H1 (cell line): Measurements from ENCODE around the gene UBE2F. TPM values are rescaled to one million over a fixed set of nuclear protein-coding genes. Genes with fewer than 3 reads are reported as not detected.

Source experiments
- CTCF ChIA-PET: fragments of 300-600 bp; sonication (Branson Sonifier 250); formaldehyde crosslinking; loops from one replicate; lab custom pipeline; 2021; ENCODE audit not compliant: partially characterized antibody; lab: Charles Lee
- POLR2A ChIA-PET: fragments of 300-600 bp; sonication (Branson Sonifier 250); formaldehyde crosslinking; loops from one replicate; lab custom pipeline; 2021; ENCODE audit warnings: inconsistent platforms; ENCODE audit not compliant: partially characterized antibody; lab: Charles Lee
- DNase-seq, 2 experiments: peaks; one replicate each; pipeline versions ENCODE4 v3.0.0 to v3.0.0-alpha.2; 2010 to 2022; ENCODE audit warnings: low spot score in 2 of 2, low read depth in 1 of 2, mixed read lengths in 1 of 2
- FAIRE-seq: peaks from 2 replicates; lab custom pipeline; 2011; peaks lifted over from hg19 to GRCh38; lab: Jason Lieb, UNC
- H2AFZ ChIP-seq: 2 replicates; pipeline ENCODE4 v1.8.1; 2012; ENCODE audit warnings: low read length, inconsistent platforms
- H2AK5ac ChIP-seq: 2 replicates; pipeline ENCODE4 v1.6.1; 2013; ENCODE audit warnings: low read depth, low read length
- H2BK120ac ChIP-seq: replicated peaks from 2 replicates; pipeline ENCODE3; 2013; ENCODE audit warnings: low read depth, low read length, inconsistent platforms
- H2BK12ac ChIP-seq: 2 replicates; pipeline ENCODE4 v1.6.1; 2013; ENCODE audit warnings: low read depth, low read length
- H2BK15ac ChIP-seq: 2 replicates; pipeline ENCODE4 v1.6.1; 2013; ENCODE audit warnings: low read length
- H2BK20ac ChIP-seq: 2 replicates; pipeline ENCODE4 v1.6.1; 2013; ENCODE audit warnings: low read length
- H2BK5ac ChIP-seq: 2 replicates; pipeline ENCODE4 v1.6.1; 2013; ENCODE audit warnings: low read depth, low read length
- H3K14ac ChIP-seq: 2 replicates; pipeline ENCODE4 v1.6.1; 2013; ENCODE audit warnings: inconsistent platforms; ENCODE audit not compliant: insufficient read length
- H3K18ac ChIP-seq: 2 replicates; pipeline ENCODE4 v1.6.1; 2013; ENCODE audit warnings: low read length; ENCODE audit errors: extremely low read depth
- H3K23ac ChIP-seq: 2 replicates; pipeline ENCODE4 v1.6.1; 2013; ENCODE audit warnings: inconsistent platforms; ENCODE audit not compliant: insufficient read length
- H3K23me2 ChIP-seq: 2 replicates; pipeline ENCODE4 v1.6.1; 2013; ENCODE audit warnings: low read depth, low read length
- H3K27ac ChIP-seq: 2 replicates; pipeline ENCODE4 v1.6.1; 2011; ENCODE audit warnings: low read depth, low read length, inconsistent platforms
- H3K27me3 ChIP-seq, 4 experiments: replicated peaks in 1 of 4; 1 replicate in 1 of 4; 2 replicates in 3 of 4; pipeline versions ENCODE4 v1.6.1 to v1.8.1; 2011 to 2013; ENCODE audit warnings: low read length in 3 of 4, mild to moderate bottlenecking in 3 of 4, inconsistent platforms in 2 of 4, mixed read lengths in 2 of 4, moderate library complexity in 1 of 4; ENCODE audit not compliant: control insufficient read depth in 3 of 4, insufficient read depth in 3 of 4; ENCODE audit errors: extremely low read depth in 1 of 4
- H3K36me3 ChIP-seq, 4 experiments: 2 replicates each; pipeline versions ENCODE4 v1.6.1 to v1.8.1; 2011 to 2013; ENCODE audit warnings: mild to moderate bottlenecking in 4 of 4, low read length in 3 of 4, moderate library complexity in 2 of 4, control low read depth in 1 of 4, inconsistent platforms in 1 of 4; ENCODE audit not compliant: insufficient read depth in 4 of 4, control insufficient read depth in 2 of 4
- H3K4ac ChIP-seq: replicated peaks from 2 replicates; pipeline ENCODE3; 2013; ENCODE audit warnings: low read length, low read depth, mixed read lengths, inconsistent platforms; ENCODE audit not compliant: insufficient read length
- H3K4me1 ChIP-seq, 4 experiments: replicated peaks in 1 of 4; 1 replicate in 1 of 4; 2 replicates in 3 of 4; pipeline versions ENCODE4 v1.6.1 to v1.8.1; 2011 to 2013; ENCODE audit warnings: low read length in 3 of 4, inconsistent platforms in 2 of 4, mixed read lengths in 1 of 4; ENCODE audit not compliant: insufficient read depth in 4 of 4, control insufficient read depth in 3 of 4
- H3K4me2 ChIP-seq, 2 experiments: 2 replicates each; pipeline versions ENCODE4 v1.6.1 to v1.8.1; 2011 to 2013; ENCODE audit warnings: low read depth in 2 of 2, low read length in 2 of 2, control low read depth in 1 of 2, inconsistent platforms in 1 of 2, mild to moderate bottlenecking in 1 of 2; ENCODE audit not compliant: insufficient read depth in 1 of 2
- H3K4me3 ChIP-seq, 4 experiments: fragments of 200-600, 300-600 bp in 1 of 4; sonication (generic), shearing (Covaris generic), sonication (Bioruptor Twin) in 1 of 4; 2 replicates each; pipeline versions ENCODE4 v1.5.1 to v1.8.1; 2011 to 2016; ENCODE audit warnings: low read length in 4 of 4, low read depth in 3 of 4, control low read depth in 2 of 4, inconsistent platforms in 2 of 4, mild to moderate bottlenecking in 2 of 4, mixed read lengths in 1 of 4, moderate library complexity in 1 of 4; ENCODE audit not compliant: insufficient read depth in 2 of 4; ENCODE audit errors: extremely low read depth in 1 of 4
- H3K56ac ChIP-seq: replicated peaks from 2 replicates; pipeline ENCODE3; 2013; ENCODE audit warnings: low read depth, mild to moderate bottlenecking, mixed read lengths, low read length, inconsistent platforms; ENCODE audit not compliant: insufficient read length
- H3K79me1 ChIP-seq: 2 replicates; pipeline ENCODE4 v1.6.1; 2013; ENCODE audit warnings: low read depth, low read length, control low read depth
- H3K79me2 ChIP-seq, 2 experiments: 2 replicates each; pipeline versions ENCODE4 v1.6.1 to v1.8.1; 2012 to 2013; ENCODE audit warnings: low read length in 2 of 2, mild to moderate bottlenecking in 2 of 2, inconsistent platforms in 1 of 2; ENCODE audit not compliant: insufficient read depth in 2 of 2, control insufficient read depth in 1 of 2
- H3K9ac ChIP-seq, 4 experiments: replicated peaks in 1 of 4; 1 replicate in 1 of 4; 2 replicates in 3 of 4; pipeline versions ENCODE4 v1.6.1 to v1.8.1; 2011 to 2013; ENCODE audit warnings: low read depth in 3 of 4, low read length in 3 of 4, control low read depth in 2 of 4, mild to moderate bottlenecking in 2 of 4, moderate library complexity in 2 of 4, inconsistent platforms in 1 of 4; ENCODE audit errors: extremely low read depth in 1 of 4
- H3K9me3 ChIP-seq, 2 experiments: 2 replicates each; pipeline versions ENCODE4 v1.6.1 to v1.8.1; 2012 to 2013; ENCODE audit warnings: mild to moderate bottlenecking in 2 of 2, moderate library complexity in 2 of 2, control low read depth in 1 of 2, inconsistent platforms in 1 of 2, low read depth in 1 of 2, low read length in 1 of 2, mixed read lengths in 1 of 2; ENCODE audit not compliant: insufficient read depth in 2 of 2
- H4K20me1 ChIP-seq, 2 experiments: replicated peaks in 1 of 2; 2 replicates each; pipeline versions ENCODE3 to v1.8.1; 2011 to 2013; ENCODE audit warnings: inconsistent platforms in 2 of 2, low read length in 2 of 2, mild to moderate bottlenecking in 1 of 2; ENCODE audit not compliant: insufficient read depth in 2 of 2, control insufficient read depth in 1 of 2
- H4K5ac ChIP-seq: 2 replicates; pipeline ENCODE4 v1.6.1; 2013; ENCODE audit warnings: low read length, low read depth, mixed read lengths, inconsistent platforms; ENCODE audit not compliant: insufficient read length
- H4K8ac ChIP-seq: 2 replicates; pipeline ENCODE4 v1.8.0; 2013; ENCODE audit warnings: mild to moderate bottlenecking, moderate library complexity, low read length, inconsistent platforms; ENCODE audit not compliant: insufficient read depth; ENCODE audit errors: extremely low read depth
- H4K91ac ChIP-seq: replicated peaks from 2 replicates; pipeline ENCODE3; 2013; ENCODE audit warnings: low read length, mixed read lengths, inconsistent platforms; ENCODE audit not compliant: insufficient read length
- ASH2L ChIP-seq: fragments of 200-600, 300-600 bp; sonication (generic); IDR thresholded peaks from one replicate; pipeline ENCODE4 v1.7.1; 2017; ENCODE audit warnings: low read length
- GABPA ChIP-seq: IDR thresholded peaks from 2 replicates; pipeline ENCODE4 v1.6.1; 2011; ENCODE audit warnings: mild to moderate bottlenecking, low read length, moderate library complexity, borderline replicate concordance; ENCODE audit not compliant: insufficient read depth
- JUN ChIP-seq: IDR thresholded peaks from 2 replicates; pipeline ENCODE4 v1.6.1; 2011; ENCODE audit warnings: low read depth, mild to moderate bottlenecking, improper control_type of control experiment, low read length
- MAFK ChIP-seq: IDR thresholded peaks from 2 replicates; pipeline ENCODE4 v1.6.1; 2012; ENCODE audit warnings: low read depth, mild to moderate bottlenecking, improper control_type of control experiment, low read length
- WGBS, 2 experiments: shearing (Covaris generic) in 1 of 2; methylation state at CpG; one replicate each; pipeline versions ENCODE4 v1.1.6 to v1.1.7; 2013 to 2015; ENCODE audit warnings: low lambda C conversion rate in 2 of 2, mixed read lengths in 2 of 2, inconsistent platforms in 1 of 2, low coverage in 1 of 2, missing lambda C conversion rate in 1 of 2; ENCODE audit not compliant: insufficient replicate concordance in 2 of 2, insufficient coverage in 1 of 2, insufficient read length in 1 of 2; ENCODE audit errors: extremely low coverage in 1 of 2, missing lambda C conversion rate in 1 of 2; 5-methylcytosine and 5-hydroxymethylcytosine counted together
- polyA plus RNA-seq, 7 experiments: library from polyadenylated mRNA; depleted of rRNA in 3 of 7; stranded (reverse) in 5 of 7; unstranded in 2 of 7; fragments of >200 nt in 5 of 7; fragments of 200-250 nt in 2 of 7; gene quantifications; 1 replicate in 5 of 7; 2 replicates in 1 of 7; 4 replicates in 1 of 7; pipeline versions ENCODE4 v1.2.1 to v1.2.3, GENCODE V29; 2011 to 2013; ENCODE audit warnings: missing spikeins in 2 of 7, mixed read lengths in 2 of 7
- total RNA-seq: library from RNA; stranded (reverse); fragmentation: NEBNext Ultra II Directional; extraction: Animal tissue kit (Norgen Biotek cat#: 25700); gene quantifications from 2 replicates; pipeline ENCODE4 v1.2.1, GENCODE V29; 2021

Gene UBE2F
- total and polyA plus RNA-seq, 2 of the 8 experiments (the other 6 are each of a cell fraction or from before 2014, with no cell fraction given) = 43.3 to 59.8 TPM

GRCh38 chr2:237979331-237979730 is 12.5 kb downstream of the UBE2F start:
- Histone ChIP-seq H3K4me3 (no peak overlapping the region), H2BK12ac (no peak overlapping the region), H3K36me3 (no peaks in the 10 kb centered on the region), H3K4me2 (no peak overlapping the region), H3K23me2 (no peaks in the 10 kb centered on the region), H3K27me3 (no peaks in the 10 kb centered on the region), H2AFZ (no peak overlapping the region), H3K79me1 (peaks cover 29% of the 10 kb centered on the region), H2BK20ac (no peak overlapping the region), H3K9me3 (no peaks in the 10 kb centered on the region), H3K79me2 (peaks cover 5 to 77% of the 10 kb centered on the region in 2 experiments; a peak in 3 of 4 replicates), H4K20me1 (peaks cover 2 to 22% of the 10 kb centered on the region in 2 experiments), H3K18ac (no peak overlapping the region), H3K4ac (no peak overlapping the region), H4K5ac (no peak overlapping the region), H2AK5ac (no peak overlapping the region), H3K23ac (no peak overlapping the region), H4K8ac (no peak overlapping the region), H3K14ac (no peak overlapping the region), H3K4me1 (peaks cover 2 to 8% (median 3%) of the 10 kb centered on the region in 4 experiments), H3K56ac (no peak overlapping the region), H3K9ac (no peak overlapping the region), H4K91ac (no peak overlapping the region), H2BK15ac (0 out of 2 replicates have a peak overlapping the region, but pooled peaks have one; percentile 46), H2BK120ac (no peak overlapping the region), H2BK5ac (0 out of 2 replicates have a peak overlapping the region, but pooled peaks have one; percentile 66), H3K27ac (no peak overlapping the region)
- DNase-seq (no peak), FAIRE-seq (no peak)
- ChIA-PET POLR2A (interaction anchor here (0.9 to 1.6 kb wide), 6 partner anchors 9 to 25 kb away, joined by 3 to 4 read pairs (median 3); no protein-coding TSS in a partner anchor), CTCF (interaction anchor here (1.1 to 4.7 kb wide), 3 partner anchors 10 to 160 kb away, joined by 3 to 24 read pairs (median 3); no protein-coding TSS in a partner anchor)
- WGBS, 2 experiments = 86% methylated on average over 6 of the region's 6 CpGs; no CpG with 5 or more reads in 1 of the 2 experiments
- TF ChIP-seq MAFK (no peak), ASH2L (no peak), GABPA (no peak), JUN (no peak)
